Panc1 (cell line): ENCODE results near the gene RIMS1.

Experiments
- CTCF ChIP-seq: fragments of 450-650 bp; IDR thresholded peaks from 2 replicates; pipeline ENCODE4 v1.5.1; 2017; ENCODE audit warnings: mild to moderate bottlenecking
- POLR2AphosphoS5 ChIP-seq: IDR thresholded peaks from 2 replicates; pipeline ENCODE4 v1.6.1; 2012; ENCODE audit warnings: mild to moderate bottlenecking, low read depth, low read length, moderate library complexity

- TF ChIP-seq CTCF (no peak), POLR2AphosphoS5 (no peak)
These were observed 247.0 kb downstream of the RIMS1 start for GRCh38 chr6:72133324-72133723.
